ENCODE data around the gene HSP90AB1.

DNA sequence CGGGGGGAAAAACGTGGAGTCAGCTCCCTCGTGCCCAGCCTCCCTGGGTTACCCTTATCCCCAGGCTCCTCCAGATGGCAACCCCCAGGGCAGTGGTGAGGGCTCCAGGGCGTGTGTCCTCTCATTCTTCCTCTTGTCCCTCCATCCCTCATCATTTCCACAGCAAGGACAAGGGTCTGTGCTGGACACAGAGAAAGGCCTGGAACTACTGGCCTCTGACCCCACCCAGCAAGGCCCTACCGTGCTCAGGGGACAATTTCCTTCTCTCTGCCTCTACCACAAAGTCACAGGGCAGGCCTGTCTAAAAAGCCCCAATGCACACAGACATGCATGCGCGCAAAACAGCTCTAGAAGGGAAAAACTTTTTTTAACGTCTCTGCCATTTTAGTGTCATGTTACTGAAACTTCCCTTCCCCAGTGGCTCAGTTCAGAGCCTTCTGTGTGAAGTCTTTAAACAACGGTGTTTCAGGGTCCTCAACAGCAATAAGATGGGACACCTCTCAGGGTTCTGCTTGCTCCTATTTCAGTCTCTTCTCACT is 11.5 kb downstream of the HSP90AB1 start:
- TF ChIP-seq, protein P1, sequence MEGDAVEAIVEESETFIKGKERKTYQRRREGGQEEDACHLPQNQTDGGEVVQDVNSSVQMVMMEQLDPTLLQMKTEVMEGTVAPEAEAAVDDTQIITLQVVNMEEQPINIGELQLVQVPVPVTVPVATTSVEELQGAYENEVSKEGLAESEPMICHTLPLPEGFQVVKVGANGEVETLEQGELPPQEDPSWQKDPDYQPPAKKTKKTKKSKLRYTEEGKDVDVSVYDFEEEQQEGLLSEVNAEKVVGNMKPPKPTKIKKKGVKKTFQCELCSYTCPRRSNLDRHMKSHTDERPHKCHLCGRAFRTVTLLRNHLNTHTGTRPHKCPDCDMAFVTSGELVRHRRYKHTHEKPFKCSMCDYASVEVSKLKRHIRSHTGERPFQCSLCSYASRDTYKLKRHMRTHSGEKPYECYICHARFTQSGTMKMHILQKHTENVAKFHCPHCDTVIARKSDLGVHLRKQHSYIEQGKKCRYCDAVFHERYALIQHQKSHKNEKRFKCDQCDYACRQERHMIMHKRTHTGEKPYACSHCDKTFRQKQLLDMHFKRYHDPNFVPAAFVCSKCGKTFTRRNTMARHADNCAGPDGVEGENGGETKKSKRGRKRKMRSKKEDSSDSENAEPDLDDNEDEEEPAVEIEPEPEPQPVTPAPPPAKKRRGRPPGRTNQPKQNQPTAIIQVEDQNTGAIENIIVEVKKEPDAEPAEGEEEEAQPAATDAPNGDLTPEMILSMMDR (IDR thresholded peaks at IDR 0.05) = no peak
- no peak for TF ChIP-seq POLR2AphosphoS5 (IDR thresholded peaks at IDR 0.05)
